Panc1 (cell line): Measurements from ENCODE around the gene ADCYAP1R1. TPM values are rescaled to one million over a fixed set of nuclear protein-coding genes. Genes with fewer than 3 reads are reported as not detected.

Source experiments
- ATAC-seq: fragments of 200-7000 bp; cut with Tn5 transposase; 2 replicates; pipeline ENCODE4 v1.9.1; 2020; ENCODE audit warnings: mild to moderate bottlenecking, moderate library complexity
- BruUV-seq: library from RNA; stranded (reverse); fragments of 400-500 nt; replicated peaks from 2 replicates; lab custom pipeline; 2021; lab: Mats Ljungman, UMichigan
- CTCF ChIA-PET: fragments of 300-600 bp; sonication (Branson Sonifier 250); formaldehyde crosslinking; loops from one replicate; lab custom pipeline; 2022; ENCODE audit warnings: antibody characterized with exemption; lab: Charles Lee
- POLR2A ChIA-PET: fragments of 300-600 bp; sonication (Branson Sonifier 250); formaldehyde crosslinking; loops from one replicate; lab custom pipeline; 2022; ENCODE audit warnings: antibody characterized with exemption; lab: Charles Lee
- DNase-seq: peaks from one replicate; pipeline ENCODE4 v3.0.0-alpha.2; 2010; ENCODE audit warnings: low read depth, low spot score
- H3K27ac ChIP-seq: 2 replicates; pipeline ENCODE4 v1.5.1; 2011; ENCODE audit warnings: mild to moderate bottlenecking, low read length, inconsistent platforms
- H3K27me3 ChIP-seq: fragments of 200-500 bp; sonication (Bioruptor generic); 2 replicates; pipeline ENCODE4 v1.6.0; 2014; ENCODE audit warnings: low read length, inconsistent platforms; ENCODE audit not compliant: control insufficient read depth, insufficient read depth
- H3K36me3 ChIP-seq: fragments of 200-500 bp; sonication (Bioruptor generic); 2 replicates; pipeline ENCODE4 v1.5.1; 2014; ENCODE audit warnings: inconsistent platforms, mild to moderate bottlenecking, low read length, moderate library complexity; ENCODE audit not compliant: control insufficient read depth, insufficient read depth
- H3K4me1 ChIP-seq: 2 replicates; pipeline ENCODE4 v1.5.1; 2011; ENCODE audit warnings: inconsistent platforms, mild to moderate bottlenecking, low read length, moderate library complexity; ENCODE audit not compliant: control insufficient read depth, insufficient read depth
- H3K4me3 ChIP-seq, 2 experiments: 2 replicates each; pipeline ENCODE4 v1.5.1; 2011 to 2012; ENCODE audit warnings: low read depth in 2 of 2, low read length in 2 of 2, mild to moderate bottlenecking in 2 of 2, inconsistent platforms in 1 of 2, moderate library complexity in 1 of 2
- H3K9me3 ChIP-seq: fragments of 200-500 bp; sonication (Bioruptor generic); 2 replicates; pipeline ENCODE4 v1.5.1; 2014; ENCODE audit warnings: low read depth, mild to moderate bottlenecking, inconsistent platforms, low read length, moderate library complexity; ENCODE audit not compliant: control insufficient read depth, insufficient read depth
- CTCF ChIP-seq: fragments of 450-650 bp; IDR thresholded peaks from 2 replicates; pipeline ENCODE4 v1.5.1; 2017; ENCODE audit warnings: mild to moderate bottlenecking
- POLR2AphosphoS5 ChIP-seq: IDR thresholded peaks from 2 replicates; pipeline ENCODE4 v1.6.1; 2012; ENCODE audit warnings: mild to moderate bottlenecking, low read depth, low read length, moderate library complexity
- SIN3A ChIP-seq: IDR thresholded peaks from 2 replicates; pipeline ENCODE4 v1.6.1; 2012; ENCODE audit warnings: low read depth, mild to moderate bottlenecking, low read length, moderate library complexity, borderline replicate concordance; ENCODE audit not compliant: insufficient read depth
- TCF7L2 ChIP-seq: IDR thresholded peaks from 2 replicates; pipeline ENCODE4 v1.6.1; 2011; ENCODE audit warnings: mild to moderate bottlenecking, low read depth, low read length, inconsistent platforms
- in situ Hi-C: cut with HindIII; loops from 2 replicates; pipeline ENCODE4 v1.10.0; 2016; ENCODE audit warnings: low sequenced_read_pairs, low pct_unique_long_range_greater_than_20kb
- intact Hi-C: fragments of 100-400 bp; cut with micrococcal nuclease; formaldehyde crosslinking; loops from one replicate; pipeline ENCODE4 v1.10.0; 2022; ENCODE audit not compliant: unreplicated experiment
- total RNA-seq: library from RNA; stranded (reverse); gene quantifications from one replicate; pipeline ENCODE4 v1.2.1, GENCODE V29; 2021; ENCODE audit not compliant: unreplicated experiment
- TF ChIP-seq, protein P1 (sequence below), 2 experiments: IDR thresholded peaks; 2 replicates each; pipeline ENCODE4 v1.6.1; 2011 to 2012; ENCODE audit warnings: low read depth in 2 of 2, control low read depth in 1 of 2, low read length in 1 of 2, mild to moderate bottlenecking in 1 of 2, moderate library complexity in 1 of 2; ENCODE audit not compliant: insufficient read depth in 1 of 2

Gene ADCYAP1R1
- total RNA-seq, 1 experiment from 2014 or later: not detected

GRCh38 chr7:31003721-31004120, 48.4 kb upstream of the ADCYAP1R1 start:
- Histone ChIP-seq H3K27me3 (peaks cover 23% of the 10 kb centered on the region), H3K27ac (no peak overlapping the region), H3K4me3 (no peak overlapping the region), H3K4me1 (no peaks in the 10 kb centered on the region), H3K9me3 (no peaks in the 10 kb centered on the region), H3K36me3 (no peaks in the 10 kb centered on the region)
- POLR2A ChIA-PET: no interaction called here
- no peak for TF ChIP-seq POLR2AphosphoS5
- TF ChIP-seq, protein P1, sequence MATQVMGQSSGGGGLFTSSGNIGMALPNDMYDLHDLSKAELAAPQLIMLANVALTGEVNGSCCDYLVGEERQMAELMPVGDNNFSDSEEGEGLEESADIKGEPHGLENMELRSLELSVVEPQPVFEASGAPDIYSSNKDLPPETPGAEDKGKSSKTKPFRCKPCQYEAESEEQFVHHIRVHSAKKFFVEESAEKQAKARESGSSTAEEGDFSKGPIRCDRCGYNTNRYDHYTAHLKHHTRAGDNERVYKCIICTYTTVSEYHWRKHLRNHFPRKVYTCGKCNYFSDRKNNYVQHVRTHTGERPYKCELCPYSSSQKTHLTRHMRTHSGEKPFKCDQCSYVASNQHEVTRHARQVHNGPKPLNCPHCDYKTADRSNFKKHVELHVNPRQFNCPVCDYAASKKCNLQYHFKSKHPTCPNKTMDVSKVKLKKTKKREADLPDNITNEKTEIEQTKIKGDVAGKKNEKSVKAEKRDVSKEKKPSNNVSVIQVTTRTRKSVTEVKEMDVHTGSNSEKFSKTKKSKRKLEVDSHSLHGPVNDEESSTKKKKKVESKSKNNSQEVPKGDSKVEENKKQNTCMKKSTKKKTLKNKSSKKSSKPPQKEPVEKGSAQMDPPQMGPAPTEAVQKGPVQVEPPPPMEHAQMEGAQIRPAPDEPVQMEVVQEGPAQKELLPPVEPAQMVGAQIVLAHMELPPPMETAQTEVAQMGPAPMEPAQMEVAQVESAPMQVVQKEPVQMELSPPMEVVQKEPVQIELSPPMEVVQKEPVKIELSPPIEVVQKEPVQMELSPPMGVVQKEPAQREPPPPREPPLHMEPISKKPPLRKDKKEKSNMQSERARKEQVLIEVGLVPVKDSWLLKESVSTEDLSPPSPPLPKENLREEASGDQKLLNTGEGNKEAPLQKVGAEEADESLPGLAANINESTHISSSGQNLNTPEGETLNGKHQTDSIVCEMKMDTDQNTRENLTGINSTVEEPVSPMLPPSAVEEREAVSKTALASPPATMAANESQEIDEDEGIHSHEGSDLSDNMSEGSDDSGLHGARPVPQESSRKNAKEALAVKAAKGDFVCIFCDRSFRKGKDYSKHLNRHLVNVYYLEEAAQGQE (IDR thresholded peaks at IDR 0.05; ENCODE audit: insufficient read depth in 1 of 2, low read depth in 2 of 2, low read length in 1 of 2): no peak
- no peak for TF ChIP-seq SIN3A
- TF ChIP-seq TCF7L2: no peak
- TF ChIP-seq CTCF: no peak
- DNase-seq (no peak), ATAC-seq (no peak)
- in situ Hi-C loops: no loop called here
- CTCF ChIA-PET: no interaction called here
- no TSS peak for BruUV-seq
- intact Hi-C loops: no loop called here

DNA sequence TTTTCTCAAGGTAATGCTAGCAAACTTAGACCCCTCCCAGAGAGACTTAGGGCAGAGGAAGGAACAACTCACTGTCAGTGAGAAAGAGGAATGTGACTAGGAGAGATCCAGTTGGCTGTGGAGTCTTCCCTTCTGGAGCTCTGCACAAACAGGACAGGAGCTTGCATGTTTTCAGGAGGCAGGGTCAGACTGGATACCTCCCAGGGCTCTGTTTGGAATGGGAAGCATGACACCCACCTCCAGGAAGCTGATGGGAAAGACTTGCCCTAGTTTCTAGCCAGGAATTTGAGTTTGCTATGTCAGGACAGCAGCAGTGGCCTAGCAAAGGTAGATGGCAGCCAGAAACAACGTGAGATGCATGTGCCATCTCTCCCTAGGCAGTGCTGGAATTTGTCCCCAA, 47.7 kb upstream of the ADCYAP1R1 start:
- intact Hi-C loops (no loop called here), in situ Hi-C loops (no loop called here)
- TF ChIP-seq, protein P1 (IDR thresholded peaks at IDR 0.05; ENCODE audit: insufficient read depth in 1 of 2, low read depth in 2 of 2, low read length in 1 of 2): no peak
- TF ChIP-seq POLR2AphosphoS5: no peak
- no peak for TF ChIP-seq CTCF
- TF ChIP-seq TCF7L2: no peak
- no peak for TF ChIP-seq SIN3A
- no peak for ATAC-seq
- H3K27ac ChIP-seq: no peak overlapping the region
- no peaks in the 10 kb centered on the region for H3K4me1 ChIP-seq
- no peaks in the 10 kb centered on the region for H3K36me3 ChIP-seq
- H3K4me3 ChIP-seq: no peak overlapping the region
- no TSS peak for BruUV-seq
- peaks cover 28% of the 10 kb centered on the region for H3K27me3 ChIP-seq
- ChIA-PET CTCF (no interaction called here), POLR2A (no interaction called here)
- DNase-seq: no peak
- no peaks in the 10 kb centered on the region for H3K9me3 ChIP-seq
